Right renal cortex interstitium (tissue), 3 donors: ENCODE data around the gene TMEM198. TPM values are rescaled to one million over a fixed set of nuclear protein-coding genes. Genes with fewer than 3 reads are reported as not detected.

ENCODE experiments used
- DNase-seq, 3 donors: peaks; one replicate each; pipeline ENCODE4 v3.0.0-alpha.2; 2013; ENCODE audit warnings: low read depth in 3 of 3, low spot score in 2 of 3
- polyA plus RNA-seq, 3 donors: library from polyadenylated mRNA; unstranded; fragments of 120-200 nt; gene quantifications; one replicate each; pipeline ENCODE4 v1.2.1, GENCODE V29; 2013; ENCODE audit not compliant: insufficient read length in 3 of 3

TMEM198 gene
- polyA plus RNA-seq, 3 donors = 2.5 to 2.6 (median 2.5) TPM

DNA sequence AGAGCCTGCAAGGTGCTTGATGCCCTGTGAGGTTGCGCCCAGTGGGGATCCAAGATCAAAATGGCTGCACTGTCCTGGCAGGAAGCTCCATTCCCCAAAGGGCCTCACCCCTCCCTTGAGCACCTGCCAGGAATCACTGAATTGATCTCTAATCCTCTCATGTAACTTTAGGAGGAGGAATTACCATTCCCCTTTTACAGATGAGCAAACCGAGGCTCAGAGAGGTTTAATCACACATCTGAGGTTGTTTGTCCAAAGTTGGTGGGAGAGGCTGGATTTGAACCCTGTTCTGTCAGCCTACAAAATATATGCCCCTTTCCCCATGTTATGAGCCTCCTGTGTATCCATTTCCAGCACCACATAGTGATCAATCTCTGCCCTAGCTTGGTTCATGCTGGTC, 19.0 kb upstream of the TMEM198 start:
- DNase-seq = no peak

DNA sequence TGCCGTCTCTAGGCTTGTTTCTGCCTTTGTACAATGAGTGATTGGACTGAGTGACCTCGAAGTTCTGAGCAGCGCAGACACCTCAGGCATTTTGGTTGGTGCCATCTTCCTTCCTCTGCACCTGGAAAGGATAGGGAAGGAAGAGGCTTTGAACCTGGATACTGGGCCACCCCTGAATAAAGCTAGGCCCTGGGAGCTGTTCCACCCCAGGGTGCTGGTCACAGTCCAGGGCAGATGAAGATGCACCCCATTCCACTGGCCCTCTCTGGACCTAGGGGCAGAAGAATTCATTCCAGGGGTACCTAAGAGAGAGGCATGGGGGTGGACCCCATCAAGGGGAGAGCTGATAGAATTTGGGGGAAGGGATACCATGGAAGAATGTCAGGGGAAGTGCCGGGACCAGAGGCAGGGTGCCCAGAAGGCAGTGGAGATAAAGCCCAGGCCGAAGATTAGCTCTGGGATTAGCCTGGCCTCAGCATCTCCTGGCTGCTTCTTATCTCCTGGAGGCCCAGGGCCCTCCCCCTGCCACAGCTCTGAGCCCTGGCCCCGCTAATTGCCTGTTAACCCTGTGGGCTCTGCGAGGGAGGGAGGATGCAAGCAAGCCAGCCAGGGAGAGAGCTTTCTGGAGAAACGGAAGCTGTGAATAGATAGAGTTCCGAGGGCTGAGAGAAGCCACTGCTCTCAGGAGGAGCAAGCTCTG, 18.1 kb upstream of the TMEM198 start:
- DNase-seq = no peak

DNA sequence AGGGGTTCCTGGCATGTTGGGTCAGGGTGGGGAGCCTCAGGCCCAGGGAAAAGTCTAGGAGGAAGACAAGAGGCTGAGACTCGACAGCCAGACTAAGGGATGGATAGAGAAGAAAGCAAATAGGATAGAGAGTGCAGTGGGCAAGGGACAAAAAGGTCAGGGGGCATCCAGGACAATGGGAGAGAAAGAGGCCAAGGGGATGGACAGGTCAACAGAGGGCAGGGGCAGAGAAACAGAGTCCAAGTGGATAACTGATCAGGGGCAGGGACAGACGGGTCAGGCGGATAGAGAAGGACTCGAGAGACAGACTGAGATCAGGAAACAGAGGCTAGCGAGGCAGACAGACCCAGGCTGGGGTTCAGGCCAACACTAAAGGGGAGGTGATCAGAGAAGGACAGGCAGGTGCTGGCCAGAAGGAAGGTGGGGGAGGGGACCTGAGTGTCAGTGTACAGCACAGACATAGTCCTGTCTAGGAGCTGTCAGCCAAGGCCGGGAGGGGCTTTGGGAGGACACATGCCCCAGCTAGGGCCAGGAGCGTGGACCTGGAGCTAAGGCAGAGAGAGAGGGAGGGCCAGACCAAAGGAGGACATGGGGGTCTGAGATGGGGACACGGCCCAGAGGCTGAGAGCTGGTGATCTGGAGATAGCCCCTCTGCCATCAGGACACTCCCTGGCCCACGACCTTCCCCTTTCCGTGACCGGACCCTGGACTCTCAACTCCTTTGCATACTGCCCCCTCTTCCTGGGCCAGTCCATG, 17.3 kb upstream of the TMEM198 start:
- DNase-seq = no peak

DNA sequence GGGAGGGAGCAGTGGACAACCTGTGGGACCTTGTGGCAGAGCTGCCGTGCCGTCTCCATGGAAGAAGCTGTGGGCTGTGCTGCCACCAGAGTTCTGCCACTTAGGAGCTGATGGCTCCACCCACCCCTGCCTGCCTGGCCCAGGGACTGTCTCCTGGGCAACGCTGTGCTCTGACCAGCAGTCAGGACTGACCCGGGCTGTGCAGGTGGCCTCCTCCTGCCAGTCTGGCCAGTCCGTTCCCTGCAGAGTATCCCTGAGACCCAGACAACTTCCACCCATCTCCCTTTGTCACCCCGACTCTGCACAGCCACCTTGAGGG, 16.8 kb upstream of the TMEM198 start:
- no peak for DNase-seq

DNA sequence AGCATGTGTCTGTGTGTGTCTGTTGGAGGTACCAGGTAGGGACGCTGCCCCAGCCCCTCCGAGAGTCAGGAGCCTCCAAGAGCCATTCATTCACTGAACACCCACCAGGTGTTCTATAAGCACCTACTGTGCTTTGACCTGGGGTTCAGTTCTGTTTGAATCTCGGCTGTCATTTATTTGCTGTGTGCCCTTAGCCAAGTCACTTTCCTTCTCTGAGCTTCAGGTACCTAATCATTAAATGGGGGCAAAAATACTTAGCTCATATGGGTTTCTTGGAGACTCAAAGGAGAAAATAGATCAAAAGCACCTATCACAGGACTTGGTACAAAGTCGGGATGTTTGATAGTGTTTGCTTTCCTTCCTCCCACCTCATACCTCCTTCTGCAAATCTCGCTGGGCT, 16.4 kb upstream of the TMEM198 start:
- DNase-seq = no peak

DNA sequence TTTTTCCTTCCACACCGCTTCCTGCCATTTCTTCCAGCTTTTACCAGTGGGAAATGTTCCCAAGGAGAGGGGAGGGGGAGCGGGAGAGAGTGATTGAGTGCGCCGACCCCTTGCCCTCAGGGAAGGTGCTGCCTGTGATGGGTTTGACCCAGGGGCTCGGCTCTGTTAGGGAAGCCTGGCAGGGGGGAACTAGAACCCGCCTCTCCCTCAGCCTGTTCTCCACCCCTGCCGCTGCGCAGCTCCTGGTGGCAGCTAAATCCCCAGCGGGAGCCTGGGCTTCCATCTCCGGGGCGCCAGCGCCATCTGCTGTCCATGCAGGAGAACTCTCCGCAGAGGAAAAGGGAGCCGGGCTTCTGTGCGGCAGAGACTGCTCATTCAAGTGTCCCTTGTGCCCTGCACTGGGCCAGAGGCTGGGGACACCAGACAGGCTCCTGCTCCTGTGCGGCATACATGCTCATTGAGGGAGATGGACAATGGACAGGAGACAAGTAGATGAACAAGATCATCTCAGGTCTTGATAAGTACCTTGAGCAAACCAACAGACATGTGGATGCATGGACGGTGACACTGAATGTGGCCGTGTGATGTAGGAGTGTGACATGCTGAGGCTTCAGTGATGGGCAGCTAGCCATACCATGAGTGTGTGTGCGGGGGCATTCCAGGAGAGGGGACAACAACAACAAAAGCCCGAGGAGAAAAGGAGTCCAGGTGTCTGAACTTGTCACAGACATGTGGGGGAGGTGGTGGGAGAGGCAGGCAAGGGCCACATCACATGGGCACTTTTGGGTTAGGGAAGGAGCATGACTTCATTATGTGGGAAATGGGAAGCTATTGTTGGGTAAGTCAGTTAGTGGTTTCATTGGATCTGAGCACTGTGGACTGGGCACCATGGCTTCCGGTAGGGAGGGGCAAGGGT, 13.5 kb upstream of the TMEM198 start:
- peak in 1 of 3 donors; percentile 65 for DNase-seq

DNA sequence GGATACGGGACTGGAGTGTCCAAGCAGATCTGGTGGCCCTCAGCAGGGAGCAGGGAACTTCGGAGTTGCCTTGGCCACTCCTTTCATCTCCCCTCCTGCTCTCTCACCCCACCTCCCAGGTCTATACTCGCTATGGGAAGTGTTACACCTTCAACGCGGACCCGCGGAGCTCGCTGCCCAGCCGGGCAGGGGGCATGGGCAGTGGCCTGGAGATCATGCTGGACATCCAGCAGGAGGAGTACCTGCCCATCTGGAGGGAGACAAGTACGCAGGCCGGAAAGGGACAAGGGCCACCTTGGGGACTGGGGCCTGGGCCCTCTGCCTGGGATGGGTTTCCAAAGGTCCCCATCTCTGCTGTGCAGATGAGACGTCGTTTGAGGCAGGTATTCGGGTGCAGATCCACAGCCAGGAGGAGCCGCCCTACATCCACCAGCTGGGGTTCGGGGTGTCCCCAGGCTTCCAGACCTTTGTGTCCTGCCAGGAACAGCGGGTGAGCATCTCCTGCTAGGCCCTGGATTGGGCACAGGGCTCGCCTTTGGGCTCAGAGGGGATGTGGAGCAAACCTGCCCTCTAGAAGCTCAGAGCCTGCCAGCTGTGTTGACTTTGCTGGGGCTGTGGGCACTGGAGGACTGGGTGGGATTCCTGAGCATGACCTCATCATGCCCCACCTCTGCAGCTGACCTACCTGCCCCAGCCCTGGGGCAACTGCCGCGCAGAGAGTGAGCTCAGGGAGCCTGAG, 12.0 kb upstream of the TMEM198 start:
- DNase-seq = no peak

DNA sequence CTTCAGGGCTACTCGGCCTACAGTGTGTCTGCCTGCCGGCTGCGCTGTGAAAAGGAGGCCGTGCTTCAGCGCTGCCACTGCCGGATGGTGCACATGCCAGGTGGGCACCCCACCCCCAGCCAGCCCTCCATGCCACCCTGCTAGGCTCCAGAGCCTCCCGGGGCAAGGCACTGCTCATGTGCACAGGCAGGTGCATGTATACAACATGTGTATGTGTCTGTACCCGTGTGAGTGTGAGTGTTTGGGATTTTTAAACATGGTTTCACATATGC, 11.5 kb upstream of the TMEM198 start:
- no peak for DNase-seq

DNA sequence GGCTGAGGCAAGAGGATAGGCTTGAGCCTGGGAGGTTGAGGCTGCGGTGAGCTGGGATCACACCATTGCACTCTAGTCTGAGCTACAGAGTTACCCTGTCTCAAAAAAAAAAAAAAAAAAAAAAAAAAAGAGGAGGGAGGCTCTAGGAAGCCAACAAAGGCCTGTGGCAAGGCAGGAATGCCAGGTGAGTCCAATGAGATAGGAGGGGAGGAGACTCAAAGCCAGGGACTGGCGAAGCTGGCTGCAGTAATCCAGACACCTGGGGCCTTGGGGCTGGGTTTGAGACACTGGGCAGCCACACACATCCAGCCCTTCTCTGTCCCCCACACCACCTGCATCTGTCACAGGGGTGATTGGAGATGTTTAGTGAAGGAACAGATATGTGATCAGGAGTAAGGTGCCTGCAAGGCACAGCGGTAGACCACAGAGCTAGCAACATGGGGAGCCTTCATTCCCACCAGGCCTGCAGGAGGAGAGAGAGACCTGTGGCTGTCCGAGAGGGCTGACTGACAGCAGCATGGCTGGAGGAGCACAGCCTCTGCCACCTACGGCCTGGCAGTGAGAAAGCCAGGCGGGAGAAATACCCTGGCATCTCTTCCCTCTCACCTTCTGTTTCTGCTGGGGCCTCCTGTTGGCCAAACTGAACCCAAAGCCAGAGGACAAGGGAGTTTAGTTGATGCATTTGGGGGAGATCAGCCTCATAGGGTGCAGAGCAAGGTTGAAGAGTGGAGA, 9.7 kb upstream of the TMEM198 start:
- no peak for DNase-seq

DNA sequence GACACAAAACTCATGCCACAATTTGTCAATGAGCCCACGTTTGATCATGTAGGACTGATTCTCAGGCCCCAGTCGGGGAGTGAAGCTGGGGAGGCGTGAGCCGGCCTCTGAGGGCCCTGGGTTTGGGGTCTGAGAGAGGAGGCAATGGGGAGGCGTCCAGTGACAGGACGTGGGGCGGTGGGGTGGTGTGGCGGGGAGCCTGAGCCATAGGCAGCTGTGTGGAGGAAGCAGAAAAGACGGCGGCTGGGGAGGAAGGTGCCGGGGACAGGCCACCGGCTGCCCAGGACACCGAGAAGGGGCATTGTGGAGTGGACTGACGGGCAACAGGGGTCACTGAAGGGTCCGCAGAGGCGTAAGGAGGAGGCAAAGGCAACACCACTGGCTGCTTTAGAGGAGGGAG, 7.4 kb upstream of the TMEM198 start:
- no peak for DNase-seq

DNA sequence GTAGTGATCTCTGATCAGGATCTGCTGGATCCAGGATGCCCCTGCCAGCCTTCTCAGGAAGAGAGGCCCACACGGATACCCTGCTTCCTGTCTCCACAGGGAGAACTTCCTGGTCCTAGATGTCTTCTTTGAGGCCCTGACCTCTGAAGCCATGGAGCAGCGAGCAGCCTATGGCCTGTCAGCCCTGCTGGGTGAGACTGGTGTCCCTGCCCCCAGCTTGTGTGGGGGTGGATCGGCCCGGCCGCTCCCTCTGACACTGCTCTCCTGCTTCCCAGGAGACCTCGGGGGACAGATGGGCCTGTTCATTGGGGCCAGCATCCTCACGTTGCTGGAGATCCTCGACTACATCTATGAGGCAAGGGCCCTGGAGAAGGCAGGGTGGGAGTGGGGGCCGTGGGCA, 6.9 kb upstream of the TMEM198 start:
- DNase-seq = no peak

DNA sequence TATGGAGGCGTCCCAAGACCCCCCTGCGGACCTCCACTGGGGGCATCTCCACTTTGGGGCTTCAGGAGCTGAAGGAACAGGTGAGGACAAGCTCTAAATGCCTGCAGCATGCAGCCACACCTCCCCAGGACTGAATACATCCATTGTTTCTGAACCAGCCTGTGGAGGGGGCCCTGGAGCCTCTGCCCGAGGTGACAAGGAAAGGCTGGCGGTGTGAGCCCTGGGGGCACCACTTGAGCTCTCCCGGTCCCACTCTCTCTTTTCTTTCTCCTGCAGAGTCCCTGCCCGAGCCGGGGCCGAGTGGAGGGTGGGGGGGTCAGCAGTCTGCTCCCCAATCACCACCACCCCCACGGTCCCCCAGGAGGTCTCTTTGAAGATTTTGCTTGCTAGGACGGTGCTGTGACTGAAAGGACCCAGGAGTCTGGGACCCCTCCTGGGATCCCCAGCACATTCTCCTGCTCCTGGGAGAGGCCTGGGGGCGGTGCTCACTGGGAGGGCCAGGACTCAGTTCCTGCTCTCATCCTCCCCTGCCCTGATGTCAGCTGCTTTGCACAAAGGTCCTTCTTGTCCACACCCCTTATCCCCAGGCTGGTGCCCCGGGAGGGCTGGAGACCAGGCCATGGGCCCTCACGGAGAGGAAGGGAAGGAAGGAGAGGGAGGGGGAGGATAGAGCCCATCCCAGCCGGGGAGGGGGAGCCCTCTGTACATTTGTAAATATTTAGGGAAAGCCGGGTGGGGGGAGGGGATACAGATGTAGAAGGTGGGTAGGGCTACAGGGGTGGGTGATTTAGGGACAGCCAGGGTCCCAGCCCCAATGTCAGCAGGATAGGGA, 6.0 kb upstream of the TMEM198 start:
- no peak for DNase-seq

DNA sequence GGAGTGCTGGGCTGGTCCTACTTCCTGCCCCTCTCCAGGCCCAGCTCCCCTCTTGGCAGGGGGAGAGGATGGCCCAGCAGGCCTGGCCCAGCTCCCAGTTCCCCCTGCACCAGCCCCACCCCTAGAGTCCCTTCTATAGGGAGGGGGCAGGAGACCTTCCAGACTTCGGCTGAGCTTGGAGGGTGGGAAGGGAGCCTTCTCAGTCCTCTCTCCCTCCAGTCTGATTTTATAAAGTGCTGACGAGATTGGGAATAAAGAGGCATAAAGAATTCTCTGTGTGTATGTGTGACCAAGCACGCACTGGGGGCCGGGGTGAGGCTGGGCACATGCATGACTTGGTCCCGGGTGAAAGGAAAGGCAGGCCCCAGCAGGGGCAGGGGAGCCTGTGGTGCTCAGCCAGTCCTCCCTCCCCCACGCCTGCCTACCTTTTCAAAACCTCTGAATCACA, 5.3 kb upstream of the TMEM198 start:
- DNase-seq = no peak

DNA sequence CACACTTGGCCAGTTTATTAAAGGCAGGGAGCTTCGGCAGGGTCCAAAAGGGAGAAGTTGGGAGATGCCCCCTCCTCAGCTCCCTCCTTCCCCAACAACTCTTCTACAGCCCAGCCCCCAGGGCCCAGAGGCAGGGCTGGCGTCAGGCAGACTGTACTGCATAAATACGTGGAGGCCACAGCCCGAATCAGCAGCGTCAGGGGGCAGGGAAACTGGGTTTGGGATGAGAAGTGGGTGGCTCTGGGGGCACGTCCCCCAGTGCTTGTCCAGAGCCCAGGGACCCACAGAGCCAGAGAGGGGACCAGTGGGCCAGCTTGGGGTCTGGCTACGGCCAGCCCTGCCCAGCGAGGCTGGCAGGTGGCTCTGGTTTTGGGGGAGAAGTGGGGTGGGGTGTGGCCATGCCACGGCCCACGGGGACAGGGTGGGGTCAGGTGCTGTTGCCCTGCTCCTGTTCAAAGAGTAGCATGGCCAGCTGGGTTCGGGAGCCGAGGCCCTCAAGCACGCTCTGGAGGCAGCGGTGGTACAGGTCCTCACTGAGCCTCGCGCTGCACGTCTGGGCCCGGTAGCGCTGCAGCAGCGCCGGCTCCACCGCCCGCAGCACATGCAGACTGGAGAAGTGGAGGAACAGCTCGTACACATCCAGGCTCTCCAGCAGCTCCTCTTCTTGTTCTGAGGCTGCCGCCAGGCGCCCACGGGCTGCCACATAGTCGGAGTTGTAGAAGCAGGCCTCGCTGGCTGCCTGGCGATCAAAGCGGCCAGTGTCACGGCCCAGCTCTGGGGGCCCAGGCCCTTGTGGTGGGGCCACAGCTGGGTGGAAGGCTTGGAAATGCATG, 4.7 kb upstream of the TMEM198 start:
- DNase-seq = no peak

DNA sequence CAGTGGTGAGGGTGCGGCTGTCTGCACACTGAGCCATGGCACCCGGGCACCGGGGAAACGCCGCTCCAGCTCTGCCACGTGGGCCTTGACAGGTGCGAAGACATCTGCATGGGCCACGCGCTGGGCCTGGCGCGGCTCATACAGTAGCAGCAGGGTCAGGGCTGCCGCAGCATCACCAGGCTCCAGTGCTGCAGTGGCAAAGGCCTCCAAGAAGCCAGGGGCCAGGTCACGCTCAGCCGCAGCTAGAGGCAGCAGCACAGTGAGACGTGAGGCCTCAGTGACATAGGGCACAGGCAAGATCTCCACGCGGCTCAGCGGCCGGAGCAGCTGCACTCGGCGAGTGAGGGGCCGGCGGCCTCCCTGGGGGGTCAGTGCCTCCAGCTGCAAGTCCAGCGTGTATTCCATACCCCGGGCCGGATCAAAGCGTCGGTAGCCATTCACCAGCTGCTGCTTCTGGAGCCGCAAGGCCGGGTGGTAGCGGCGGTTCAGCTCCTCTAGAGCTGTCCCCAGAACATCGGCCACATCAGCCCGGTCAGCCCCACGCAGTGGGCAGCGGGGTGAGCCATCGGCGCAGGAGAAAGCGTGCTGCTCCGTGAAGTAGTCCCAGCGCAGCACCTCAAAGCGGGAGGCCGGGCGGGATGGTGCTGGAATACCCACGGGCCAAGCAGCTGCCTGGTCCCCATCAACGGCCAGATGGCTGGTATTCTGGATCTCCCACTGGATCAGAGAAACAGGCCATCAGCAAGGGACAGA, 3.7 kb upstream of the TMEM198 start:
- DNase-seq = no peak

DNA sequence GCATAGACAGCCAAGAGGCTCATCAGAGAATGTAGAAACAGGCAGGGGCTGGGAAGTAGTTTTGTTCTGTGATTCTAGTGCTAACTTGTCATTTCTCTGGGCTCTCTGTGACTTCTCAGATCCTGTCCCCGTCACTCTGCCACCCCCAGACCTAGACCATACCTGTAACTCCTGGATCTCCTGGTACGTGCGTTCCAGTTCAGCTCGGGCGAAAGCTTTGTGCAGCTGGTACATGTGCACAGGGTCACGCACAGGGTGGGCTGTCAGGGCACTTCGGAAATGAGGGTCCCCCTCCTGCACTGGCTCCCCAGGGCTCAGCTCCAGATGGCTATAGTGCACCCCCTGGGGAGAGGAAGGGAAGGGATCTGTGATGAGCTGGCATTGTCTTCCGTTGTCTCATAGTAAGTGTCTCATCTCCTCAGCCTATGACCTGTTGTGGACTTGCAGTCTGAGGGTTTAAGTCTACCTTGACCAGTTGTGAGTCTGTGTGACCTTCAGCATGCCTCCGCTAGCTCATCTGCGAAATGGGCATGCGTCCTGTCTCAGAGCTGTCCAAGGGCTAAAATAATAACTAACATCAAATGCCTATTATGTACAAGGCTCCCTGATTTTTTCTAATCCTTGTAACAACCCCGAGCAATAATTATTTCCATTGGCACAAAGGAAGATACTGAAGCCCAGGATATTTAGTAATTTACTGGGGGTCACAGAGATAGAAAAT, 2.9 kb upstream of the TMEM198 start:
- DNase-seq = no peak

DNA sequence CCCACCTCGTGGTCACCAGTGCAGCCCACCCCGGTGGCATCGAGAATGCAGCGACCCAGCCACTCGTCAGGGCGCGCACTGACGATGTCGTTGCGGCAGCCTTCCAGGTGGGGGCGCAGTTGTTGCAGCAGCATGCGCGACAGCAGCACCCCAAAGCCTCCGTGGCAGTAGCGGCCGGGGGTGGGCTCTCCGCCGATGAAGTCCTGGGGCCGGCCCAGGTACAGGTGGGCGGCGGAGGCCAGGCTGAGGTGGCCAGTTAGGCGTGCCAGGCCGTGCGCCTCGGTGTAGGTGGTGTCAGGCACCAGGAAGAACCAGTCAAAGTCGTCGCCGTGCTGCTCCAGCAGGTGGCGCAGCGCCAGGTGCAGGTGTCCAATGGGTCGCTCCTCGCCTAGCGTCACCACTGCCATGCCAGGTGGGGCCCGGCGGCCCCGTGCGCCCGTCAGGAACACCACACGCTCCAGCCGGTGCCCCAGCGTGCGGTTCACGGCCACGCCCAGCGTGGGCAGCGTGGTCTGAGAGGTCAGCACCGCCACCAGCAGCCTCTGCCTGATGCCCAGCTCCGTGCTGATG, 2.1 kb upstream of the TMEM198 start:
- peak in 1 of 3 donors; percentile 74 for DNase-seq
